ENCODE results near the gene KIF3B. TPM values are rescaled to one million over a fixed set of nuclear protein-coding genes. Genes with fewer than 3 reads are reported as not detected.

KIF3B gene
- total RNA-seq = 31.5 and 35.4 TPM in 2 replicates

GRCh38 chr20:32277361-32278198 is at the start of gene KIF3B:
KIF3B (plus strand) TSS chr20:32277651; CDS start chr20:32309778, 32,127 bp downstream.

GRCh38 chr20:32357869-32358631 is 80.6 kb downstream of the KIF3B start, which contains the start of gene ASXL1:
ASXL1 (plus strand) TSS chr20:32358331; CDS start chr20:32358776, 445 bp downstream.

Other genes with a start within 250 kb of the KIF3B start
- not detected in 2 replicates for gene HCK, start 225.4 kb upstream of the KIF3B start, total RNA-seq
- gene TM9SF4, start 167.9 kb upstream of the KIF3B start, total RNA-seq = 42.8 and 54.8 TPM in 2 replicates
- gene PLAGL2, start 69.9 kb upstream of the KIF3B start, total RNA-seq = 3.3 and 4.8 TPM in 2 replicates
- gene POFUT1, start 69.8 kb upstream of the KIF3B start, total RNA-seq = 66.8 and 74.7 TPM in 2 replicates
- gene ASXL1, start 80.7 kb downstream of the KIF3B start, total RNA-seq = 30.0 and 52.6 TPM in 2 replicates